ENCODE measurements around the gene LRRTM4.
"Not testable (repeated sequence)": the region's sequence is repeated elsewhere in the genome, so short reads cannot be mapped to it uniquely, and the experiment has no call there.

The LRRTM4 gene

DNA sequence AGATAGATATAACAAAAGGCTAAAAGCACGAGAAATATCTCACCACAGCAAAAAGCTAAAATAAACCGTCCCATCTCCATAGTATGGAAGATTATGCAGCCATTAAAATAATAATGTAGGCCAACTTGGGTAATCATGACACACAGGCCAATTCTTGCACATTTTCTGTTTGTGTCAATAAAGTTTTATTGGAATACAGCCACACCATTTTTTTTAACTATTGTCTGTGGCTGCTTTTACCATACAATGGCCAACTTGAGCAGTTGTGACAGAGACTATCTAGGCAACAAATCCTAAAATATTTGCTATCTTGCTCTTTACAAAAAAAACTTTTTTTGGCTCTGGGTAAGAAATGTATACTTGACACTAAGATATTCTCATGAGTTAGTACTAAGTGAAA is 212.5 kb downstream of the LRRTM4 start:
- DNase-seq: no peak

DNA sequence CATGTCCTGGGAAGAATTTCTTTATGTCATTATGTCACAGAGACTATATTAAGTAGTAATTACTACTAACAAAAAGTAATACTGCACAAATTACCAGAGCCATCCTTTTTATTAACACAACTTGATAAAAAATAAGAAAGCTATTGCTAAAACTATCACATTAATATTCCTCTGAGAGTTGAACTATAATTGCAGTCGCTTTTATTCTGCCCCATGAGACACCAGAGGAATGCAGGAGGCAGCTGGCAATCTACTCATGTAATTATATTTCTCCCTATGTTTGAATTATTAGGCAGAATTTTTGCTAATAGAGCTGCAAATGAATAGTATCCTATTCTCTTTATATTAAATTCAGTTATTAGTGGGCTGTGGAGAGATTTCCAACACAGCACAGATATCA is 220.7 kb downstream of the LRRTM4 start:
- no peak for DNase-seq

DNA sequence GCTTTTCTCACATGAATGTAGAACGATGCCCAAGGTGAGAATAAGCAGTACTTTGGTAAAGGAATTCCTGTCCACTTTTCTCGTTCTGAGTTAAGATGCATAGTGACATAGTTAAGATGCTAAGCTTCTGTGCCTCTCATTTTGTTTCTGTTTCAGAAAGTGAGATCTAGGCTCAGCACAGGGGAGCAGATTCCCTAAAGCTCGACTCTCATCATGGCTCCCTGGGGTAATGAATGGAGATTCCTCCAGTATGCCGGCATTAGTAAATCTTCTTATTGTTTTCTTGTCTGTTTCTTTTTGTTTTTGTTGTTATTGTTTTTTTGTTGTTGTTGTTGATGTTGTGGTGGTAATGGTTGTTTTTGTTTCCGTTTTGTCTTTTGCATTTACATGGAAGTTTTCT is 225.4 kb downstream of the LRRTM4 start:
- DNase-seq: no peak

DNA sequence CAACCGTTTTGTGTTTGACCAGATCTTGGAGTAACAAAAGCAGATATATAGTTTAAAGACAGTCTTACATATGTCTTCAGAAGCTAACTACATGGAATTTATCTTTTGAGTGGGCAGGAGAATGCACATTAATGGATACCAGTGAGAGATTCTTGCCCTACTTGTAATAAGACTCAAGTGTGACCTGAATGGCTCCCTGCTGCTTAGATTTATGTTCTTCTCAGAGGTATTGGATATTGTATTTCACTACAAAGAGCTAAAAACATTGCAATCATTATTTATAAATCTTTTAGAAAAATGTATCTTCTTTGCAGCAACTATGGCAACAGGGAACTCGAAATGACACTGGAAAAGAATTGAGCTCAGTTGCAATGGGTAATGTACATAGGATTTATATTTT is 227.7 kb downstream of the LRRTM4 start:
- no peak for DNase-seq

DNA sequence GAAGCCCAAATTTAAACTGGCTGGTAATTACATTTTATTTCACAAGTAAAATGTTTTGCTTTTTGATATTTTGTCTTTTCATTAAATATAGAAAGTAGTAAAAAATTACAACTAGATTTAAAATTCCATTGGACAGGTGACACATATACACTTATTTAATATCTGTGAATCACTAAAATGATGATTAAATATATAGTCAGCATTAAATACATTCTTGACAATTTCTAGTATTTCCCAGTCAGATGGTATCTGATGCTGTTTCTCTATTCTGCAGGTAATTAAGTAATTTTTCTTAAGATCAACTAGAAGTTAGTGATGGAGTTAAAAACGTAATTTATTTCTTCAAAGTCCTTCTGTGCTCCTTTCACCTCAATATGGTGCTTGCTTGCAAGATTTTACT is 237.8 kb downstream of the LRRTM4 start:
- no peak for DNase-seq

DNA sequence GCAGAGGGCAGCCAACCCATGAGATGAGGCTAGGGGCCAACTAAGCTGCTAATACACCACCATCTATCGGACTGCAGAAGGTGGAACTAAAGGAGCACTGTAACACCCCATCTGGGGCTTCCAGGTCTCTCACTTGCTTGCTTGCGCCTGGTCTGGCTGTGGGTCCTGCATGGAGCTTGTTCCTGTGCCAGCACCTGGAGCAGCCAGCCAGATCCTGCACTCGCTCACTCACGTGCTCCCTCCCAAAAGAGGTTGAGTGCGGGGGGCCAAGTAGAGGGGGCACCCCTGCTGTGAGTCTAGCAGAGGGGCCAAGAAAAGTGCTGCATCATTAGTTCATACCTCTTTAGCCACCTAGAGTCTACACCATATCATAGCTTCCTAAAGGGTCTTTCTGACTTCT is 250.9 kb downstream of the LRRTM4 start:
- DNase-seq: no peak

DNA sequence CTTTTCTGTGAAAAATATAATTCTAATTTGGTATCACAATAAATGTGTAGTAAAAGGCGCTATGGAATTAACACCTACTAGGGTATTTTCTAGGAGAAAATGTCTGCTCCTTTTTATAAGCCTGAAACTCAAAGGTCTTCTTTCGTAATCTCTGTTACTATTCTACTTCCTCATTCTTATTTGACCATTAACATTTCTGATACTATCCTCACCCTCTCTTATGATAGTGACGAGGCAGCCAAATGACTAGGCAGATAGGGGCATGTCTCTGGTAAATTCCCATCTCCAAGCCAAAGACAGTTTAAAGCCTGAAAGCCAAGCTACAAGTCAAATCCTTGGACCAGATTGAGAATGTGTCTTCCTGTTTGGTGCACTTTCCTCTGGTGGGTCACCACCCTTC is 251.7 kb downstream of the LRRTM4 start:
- no peak for DNase-seq

DNA sequence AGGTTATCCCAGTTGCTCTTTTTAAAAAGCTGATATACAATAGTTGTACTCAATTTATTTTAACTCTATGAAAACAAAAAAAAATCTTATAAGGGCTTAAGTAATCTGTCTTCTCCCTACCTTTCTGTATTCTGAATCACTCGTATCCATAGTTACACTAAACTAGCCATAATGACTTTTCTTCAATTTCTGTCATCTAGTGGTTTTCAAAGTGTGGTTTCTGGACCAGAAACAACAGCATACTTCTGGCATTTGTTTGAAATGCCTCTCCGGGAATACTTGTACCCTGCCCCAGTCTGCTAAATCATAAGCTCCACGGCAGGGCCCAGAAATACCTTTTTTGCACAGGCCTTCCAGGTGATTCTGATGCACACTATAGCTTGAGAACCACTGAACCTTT is 253.6 kb downstream of the LRRTM4 start:
- no peak for DNase-seq

DNA sequence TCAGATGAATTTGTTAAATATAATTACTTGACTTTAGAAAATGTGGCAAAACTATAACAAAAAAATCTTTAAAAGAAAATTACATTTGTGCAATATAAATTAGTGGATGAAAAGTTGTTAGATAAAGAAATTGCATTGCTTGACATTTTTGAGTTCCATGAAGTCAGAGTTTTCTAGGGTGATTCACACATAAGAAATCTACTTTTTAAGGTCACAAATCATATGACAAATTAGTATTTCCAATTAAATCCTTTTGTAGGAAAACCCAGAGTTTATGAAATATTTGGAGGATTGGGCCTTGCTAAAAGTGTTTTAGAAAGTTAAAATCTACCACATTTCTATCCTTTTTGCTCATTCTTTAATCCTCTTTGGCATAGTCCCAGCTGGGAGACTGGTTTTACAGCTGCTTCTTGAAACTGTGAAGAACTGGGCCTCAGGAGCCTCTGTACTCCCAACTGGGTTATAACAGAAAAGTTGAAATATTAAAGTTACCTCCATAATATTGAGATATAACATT is 289.2 kb downstream of the LRRTM4 start:
- DNase-seq: no peak

DNA sequence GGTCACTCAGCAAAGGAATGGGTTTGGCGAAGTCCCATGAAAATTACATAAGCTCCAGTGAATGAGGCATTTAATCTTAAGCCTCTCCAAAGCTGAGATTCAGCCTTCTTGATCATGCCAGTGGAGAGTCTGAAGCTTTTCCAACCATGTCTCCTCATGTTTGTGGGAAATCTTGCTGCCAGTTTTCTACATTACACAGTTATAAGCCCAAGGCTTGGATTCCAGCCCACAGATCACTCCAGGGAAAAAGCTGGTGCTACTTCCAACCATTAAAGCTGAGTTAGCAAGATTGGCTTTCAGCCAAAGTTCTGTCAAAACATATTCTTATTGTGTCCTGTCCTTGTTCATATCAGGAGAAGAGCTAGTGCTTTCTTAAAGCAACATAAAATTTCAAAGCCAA is 293.8 kb downstream of the LRRTM4 start:
- DNase-seq: no peak

DNA sequence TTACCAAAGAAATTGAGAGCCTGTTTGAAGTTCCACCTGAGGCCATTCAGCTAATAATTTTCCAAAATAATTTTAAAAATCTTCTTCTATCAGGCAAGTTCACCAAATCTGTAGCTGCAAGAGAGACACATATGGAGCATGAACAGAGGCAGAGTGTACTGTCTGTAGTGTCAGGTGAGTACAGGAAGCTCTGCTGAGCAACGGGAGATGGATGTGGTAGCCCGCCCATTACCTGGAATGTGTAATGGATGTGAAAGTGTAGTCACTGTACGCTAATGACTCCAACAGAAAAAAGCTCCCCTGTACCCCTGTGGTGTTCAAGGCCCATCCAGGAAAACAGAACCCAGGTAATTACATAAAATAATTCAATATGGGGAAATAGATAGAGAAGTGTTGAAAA is 311.5 kb downstream of the LRRTM4 start:
- DNase-seq: no peak

DNA sequence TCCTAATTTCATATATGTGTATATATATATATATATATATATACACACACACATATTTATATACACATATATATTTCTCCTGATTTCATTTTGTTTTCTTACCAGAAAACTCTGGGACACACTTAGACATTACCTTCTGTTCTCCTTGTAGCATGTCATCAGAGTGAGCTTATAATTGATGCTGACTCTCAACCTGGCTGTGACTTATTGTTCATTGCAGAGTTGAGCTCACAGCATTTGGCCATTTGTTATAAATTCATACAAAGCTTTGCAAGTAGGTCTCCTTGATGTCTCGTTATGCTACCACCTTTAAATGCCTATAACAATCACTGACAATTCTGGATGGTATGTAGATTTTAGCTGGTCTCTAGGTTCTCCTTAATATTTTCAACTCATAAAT is 314.8 kb downstream of the LRRTM4 start:
- no peak for DNase-seq

DNA sequence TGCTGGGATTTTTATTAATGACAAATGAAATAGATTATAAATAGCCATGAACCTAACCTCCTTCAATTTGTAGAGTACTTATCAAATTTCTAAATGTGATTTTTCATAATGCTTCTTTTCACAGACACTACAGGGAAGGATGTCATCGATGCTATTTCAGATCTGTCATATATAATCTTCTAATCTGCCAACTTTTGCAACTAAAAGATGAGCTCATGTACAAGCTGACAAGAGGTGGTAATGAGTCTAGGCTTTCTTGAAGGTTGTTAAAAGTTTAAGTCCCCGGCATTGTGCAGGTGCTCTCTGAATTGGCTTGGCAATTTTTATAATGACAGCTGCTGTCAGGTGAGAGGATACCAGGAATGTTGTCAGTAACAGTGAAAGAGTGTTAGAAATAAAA is 320.4 kb downstream of the LRRTM4 start:
- no peak for DNase-seq

DNA sequence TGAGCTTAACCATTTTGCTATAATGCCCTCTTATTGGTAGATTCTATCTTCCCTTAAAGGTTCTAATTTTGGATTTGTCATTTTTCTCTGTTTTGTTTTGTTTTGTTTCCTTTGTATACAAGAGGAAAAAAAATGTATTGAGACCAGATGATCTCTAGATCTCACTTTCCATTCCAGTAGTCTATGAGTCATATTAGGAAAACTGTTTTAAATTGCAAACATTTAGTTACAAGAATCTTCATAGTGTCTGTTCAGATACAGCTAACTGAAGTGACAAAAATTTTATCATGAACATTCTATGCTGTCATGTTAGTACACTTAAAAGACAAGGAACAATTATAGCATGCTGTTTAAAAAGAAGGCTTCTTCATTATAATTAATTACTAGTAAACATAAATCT is 322.8 kb downstream of the LRRTM4 start:
- no peak for DNase-seq

DNA sequence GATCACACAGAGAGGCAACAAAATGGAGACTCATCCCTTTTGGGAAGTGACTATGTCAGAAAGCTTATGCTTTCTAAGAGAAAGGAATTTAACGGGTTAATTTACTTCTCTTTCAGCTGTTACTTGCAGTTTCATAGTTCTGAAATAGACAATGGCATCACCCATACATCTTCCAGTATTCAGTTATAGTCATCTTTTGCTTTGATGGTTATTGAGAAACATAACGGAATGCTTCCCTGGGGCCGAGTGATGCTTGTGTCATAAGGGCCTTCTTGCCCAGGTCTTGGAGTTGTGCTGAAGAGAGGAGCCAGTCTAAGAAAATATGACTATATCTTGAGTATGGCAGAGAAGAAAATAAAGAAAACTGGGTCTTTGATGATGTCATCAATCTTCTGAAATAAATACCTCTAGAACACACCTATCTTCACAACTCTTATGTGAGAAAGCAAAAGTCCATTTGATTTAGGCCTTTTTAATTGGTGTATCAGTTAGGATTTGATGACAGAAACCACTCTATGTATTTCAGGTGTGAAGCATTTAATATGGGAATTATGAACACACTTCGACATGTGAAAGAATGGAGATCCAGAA is 328.2 kb downstream of the LRRTM4 start:
- no peak for DNase-seq

DNA sequence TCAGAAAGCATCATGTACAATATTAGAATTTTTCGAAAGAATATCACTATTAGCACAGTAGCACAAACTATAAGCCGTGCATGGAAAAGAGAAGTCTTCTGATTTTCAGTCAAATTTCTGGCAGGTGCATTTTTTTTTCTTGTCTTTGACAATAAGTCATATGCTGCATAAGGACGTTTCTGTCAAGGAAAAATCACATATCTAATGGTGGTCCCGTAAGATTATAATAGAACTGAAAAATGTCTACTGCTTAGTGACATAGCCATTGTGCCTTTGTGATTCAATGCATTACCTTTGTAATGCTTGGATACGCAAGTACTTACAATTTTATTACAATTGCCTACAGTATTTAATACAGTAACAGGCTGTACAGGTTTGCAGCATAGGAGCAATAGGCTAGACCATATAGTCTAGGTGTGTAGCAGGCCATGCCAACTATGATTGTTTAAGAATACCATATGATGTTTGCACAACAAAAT is 329.3 kb downstream of the LRRTM4 start:
- no peak for DNase-seq

DNA sequence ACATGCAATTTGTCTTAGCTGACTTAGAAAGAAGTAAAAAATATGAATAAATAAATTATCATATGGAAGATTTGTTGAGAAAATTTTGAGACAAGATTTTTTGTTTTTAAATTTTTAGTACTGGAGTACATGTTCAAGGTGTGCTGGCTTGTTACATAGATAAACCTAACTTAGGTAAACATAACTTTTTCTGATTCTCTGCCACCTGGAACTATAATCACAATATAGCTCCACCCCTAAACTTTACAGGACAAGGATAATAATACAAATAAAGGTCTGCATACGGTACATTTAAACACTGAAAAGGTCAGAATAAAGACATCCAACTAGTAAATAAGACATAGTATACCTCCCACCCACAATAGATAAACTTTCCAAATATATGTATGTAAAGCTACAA is 330.5 kb downstream of the LRRTM4 start:
- no peak for DNase-seq

DNA sequence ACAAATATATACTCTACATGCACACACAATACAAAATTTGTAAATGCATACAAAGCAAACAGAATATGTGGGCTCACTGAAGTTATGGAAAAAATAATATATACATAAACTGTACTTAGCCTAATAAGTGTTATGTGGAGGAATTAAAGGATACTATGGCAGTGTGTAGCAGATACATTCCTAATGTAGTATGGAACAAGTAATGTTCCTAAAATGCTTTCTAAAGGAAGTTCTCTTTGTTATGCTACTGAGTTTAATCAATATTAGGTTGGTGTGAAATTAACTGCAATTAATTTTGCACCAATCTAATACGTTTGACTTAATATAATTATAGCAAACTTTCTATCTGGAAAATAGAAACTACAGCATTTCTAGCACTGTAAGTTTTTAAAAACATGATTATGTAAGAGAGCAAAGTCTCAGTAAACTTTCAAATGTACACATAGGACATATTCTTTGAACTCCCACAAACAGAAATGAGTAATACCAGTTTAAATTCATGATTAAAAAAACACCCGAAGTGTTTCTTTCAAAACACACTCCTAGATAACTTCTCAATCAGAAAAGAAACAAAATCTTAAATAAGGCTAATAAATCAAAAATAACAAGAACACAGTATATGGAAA is 331.3 kb downstream of the LRRTM4 start:
- DNase-seq: no peak

DNA sequence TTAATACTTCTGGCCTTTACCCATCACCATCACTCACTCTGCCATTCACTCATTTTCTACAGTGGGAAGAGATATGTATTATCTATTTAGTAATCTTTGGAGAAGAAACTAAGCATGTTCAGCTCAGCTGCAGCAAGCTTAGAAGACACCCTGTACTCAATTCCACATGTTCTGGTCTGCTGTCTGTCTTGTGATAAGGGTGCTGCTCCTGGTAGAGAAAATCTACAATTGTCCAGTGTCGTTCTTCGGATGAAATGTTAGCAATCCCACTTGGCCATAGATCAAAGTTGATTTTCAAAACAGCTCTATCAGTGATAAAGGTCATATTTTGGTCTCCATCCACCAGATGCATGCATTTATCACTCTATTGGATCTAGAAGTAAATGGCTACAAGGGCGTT is 337.1 kb downstream of the LRRTM4 start:
- DNase-seq: no peak

DNA sequence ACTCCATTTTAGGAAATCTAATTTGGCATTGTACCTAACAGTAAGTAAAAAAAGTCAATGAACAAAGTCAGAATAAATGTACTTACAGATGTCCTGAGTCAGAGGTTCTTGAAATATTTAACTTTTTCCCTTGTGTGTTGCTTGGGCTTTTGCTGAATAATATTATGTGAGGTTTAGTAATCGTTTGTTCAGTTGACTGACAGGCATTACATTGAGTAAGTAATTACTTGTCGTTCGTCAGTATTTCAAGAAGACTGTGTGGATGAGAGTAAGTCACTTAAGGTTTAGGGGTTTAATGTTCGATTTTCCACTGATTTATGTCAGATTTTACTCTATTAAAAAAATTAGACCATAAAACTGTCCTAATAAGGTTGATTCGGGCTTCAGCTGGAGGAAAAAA is 342.9 kb downstream of the LRRTM4 start:
- no peak for DNase-seq

DNA sequence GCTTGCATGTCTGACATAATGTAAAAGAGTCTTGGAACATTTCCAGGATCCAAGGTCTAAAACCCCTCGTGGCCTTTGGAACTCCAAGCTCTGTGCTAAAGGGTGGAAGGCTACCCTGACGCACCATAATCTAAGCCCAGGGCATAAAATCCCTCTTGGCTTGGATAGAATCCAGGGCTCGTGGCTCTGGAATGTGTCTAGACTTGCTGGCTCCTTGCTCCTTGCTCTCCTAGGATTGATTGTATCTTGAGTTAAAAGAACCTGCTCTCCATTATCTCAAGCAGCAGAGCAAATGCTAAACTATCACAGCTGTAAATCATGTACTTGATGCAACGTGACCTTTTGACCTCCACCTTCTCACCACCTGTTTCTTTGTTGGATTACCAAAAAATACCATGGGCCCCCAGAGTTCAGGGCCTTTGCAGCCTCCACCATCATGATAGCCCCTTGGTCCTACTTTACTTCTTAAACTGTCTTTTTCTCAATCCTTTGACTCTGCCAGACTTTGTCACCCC is 346.9 kb downstream of the LRRTM4 start:
- DNase-seq: not testable (repeated sequence)

DNA sequence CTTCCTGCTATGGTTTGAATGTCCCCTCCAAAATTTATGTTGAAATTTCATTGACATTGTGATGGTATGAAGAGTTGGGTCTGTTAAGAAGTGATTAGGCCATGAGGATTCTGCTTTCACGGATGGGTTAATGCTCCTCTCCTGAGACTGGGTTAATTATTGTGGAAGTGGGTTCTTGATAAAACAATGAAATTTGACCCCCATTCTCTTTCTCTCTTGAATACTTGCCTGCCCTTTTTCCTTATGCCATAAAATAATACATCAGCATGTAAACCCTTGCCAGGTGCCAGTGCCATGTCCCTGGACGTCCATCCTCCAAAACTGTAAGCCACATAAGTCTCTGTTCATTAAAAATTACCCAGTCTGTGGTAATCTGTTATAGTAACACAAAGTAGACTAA is 352.8 kb downstream of the LRRTM4 start:
- no peak for DNase-seq

DNA sequence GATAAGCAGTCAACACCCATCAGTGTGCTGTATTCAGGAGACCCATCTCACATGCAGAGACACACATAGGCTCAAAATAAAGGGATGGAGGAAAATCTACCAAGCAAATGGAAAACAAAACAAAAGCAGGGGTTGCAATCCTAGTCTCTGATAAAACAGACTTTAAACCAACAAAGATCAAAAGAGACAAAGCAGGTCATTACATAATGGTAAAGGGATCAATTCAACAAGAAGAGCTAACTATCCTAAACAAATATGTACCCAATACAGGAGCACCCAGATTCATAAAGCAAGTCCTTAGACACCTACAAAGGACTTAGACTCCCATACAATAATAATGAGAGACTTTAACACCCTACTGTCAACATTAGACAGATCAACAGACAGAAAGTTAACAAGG is 358.2 kb downstream of the LRRTM4 start:
- not testable (repeated sequence) for DNase-seq

DNA sequence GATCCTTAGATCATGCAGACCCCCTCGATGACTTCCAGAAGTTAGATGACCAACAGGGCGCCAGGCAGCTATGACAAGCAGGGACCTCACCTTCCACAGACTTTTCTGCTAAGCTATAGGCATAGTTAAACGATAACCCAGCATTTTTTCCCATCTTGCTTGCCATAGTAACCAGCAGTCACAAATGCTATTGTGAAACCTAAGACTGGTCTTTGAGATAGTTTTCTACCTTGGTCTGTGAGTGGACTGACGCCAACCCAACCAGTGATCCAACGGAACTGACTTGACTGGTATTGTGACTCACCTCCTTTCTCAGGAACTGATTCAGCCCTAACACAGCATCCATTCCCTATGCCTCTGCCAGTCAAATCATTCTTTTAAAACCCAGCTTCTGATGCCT is 361.2 kb downstream of the LRRTM4 start:
- DNase-seq: no peak

DNA sequence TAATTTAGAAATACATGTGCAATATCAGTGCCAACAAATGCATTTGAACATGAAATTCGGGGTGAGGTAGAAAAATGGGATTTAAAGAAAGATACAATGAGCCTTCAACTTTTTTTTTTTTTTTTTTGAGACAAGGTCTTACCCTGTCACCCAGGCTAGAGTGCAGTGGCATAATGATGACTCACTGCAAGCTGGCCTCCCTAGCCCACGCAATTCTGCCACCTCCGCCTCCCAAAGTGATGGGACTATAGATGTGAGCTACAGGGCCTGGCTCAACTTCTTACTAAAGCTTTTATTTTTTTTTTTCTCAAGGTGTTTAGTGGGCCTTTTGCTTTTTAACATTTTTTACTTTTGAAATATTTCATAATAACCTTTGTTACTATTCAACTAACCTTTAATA is 365.6 kb downstream of the LRRTM4 start:
- DNase-seq: no peak
